GM10847 (cell line): ENCODE data around the gene VAC14.

Experiments
- POLR2A ChIP-seq: IDR thresholded peaks from 2 replicates; pipeline ENCODE4 v1.6.1; 2011; ENCODE audit not compliant: insufficient read length; ENCODE audit errors: extremely low read depth

Gene VAC14

GRCh38 chr16:70788668-70789594 is 12.0 kb downstream of the VAC14 start:
- TF ChIP-seq POLR2A: no peak

- TF ChIP-seq POLR2A: no peak
Measured at GRCh38 chr16:70786020-70786755, 14.8 kb downstream of the VAC14 start.

GRCh38 chr16:70784692-70785555 is 16.0 kb downstream of the VAC14 start:
- TF ChIP-seq POLR2A: no peak

- no peak for TF ChIP-seq POLR2A
Measured at GRCh38 chr16:70782237-70782636, 18.7 kb downstream of the VAC14 start.

- TF ChIP-seq POLR2A: no peak
Measured at GRCh38 chr16:70781800-70782199, 19.2 kb downstream of the VAC14 start.

GRCh38 chr16:70780546-70780945 is 20.4 kb downstream of the VAC14 start:
- TF ChIP-seq POLR2A: no peak

- TF ChIP-seq POLR2A: no peak
Measured at GRCh38 chr16:70779361-70779760, 21.6 kb downstream of the VAC14 start.

- no peak for TF ChIP-seq POLR2A
Measured at GRCh38 chr16:70778901-70779309, 22.1 kb downstream of the VAC14 start.

- TF ChIP-seq POLR2A: no peak
Measured at GRCh38 chr16:70777973-70778406, 23.0 kb downstream of the VAC14 start.

- TF ChIP-seq POLR2A: no peak
Measured at GRCh38 chr16:70777496-70777895, 23.5 kb downstream of the VAC14 start.

- TF ChIP-seq POLR2A: no peak
Measured at GRCh38 chr16:70775399-70775798, 25.6 kb downstream of the VAC14 start.

- TF ChIP-seq POLR2A: no peak
Measured at GRCh38 chr16:70774261-70774660, 26.7 kb downstream of the VAC14 start.

GRCh38 chr16:70772493-70772892 is 28.5 kb downstream of the VAC14 start:
- TF ChIP-seq POLR2A: no peak

- TF ChIP-seq POLR2A: no peak
Measured at GRCh38 chr16:70770626-70771552, 30.1 kb downstream of the VAC14 start.
